Kidney (tissue), 14 donors: ENCODE measurements around the gene ATCAY. TPM values are rescaled to one million over a fixed set of nuclear protein-coding genes. Genes with fewer than 3 reads are reported as not detected.

ENCODE experiments used
- DNase-seq, 5 donors: peaks; one replicate each; pipeline ENCODE4 v3.0.0-alpha.2; 2013 to 2020
- FAIRE-seq: peaks from 2 replicates; lab custom pipeline; 2012; peaks lifted over from hg19 to GRCh38; lab: Jason Lieb, UNC
- H3K27ac ChIP-seq, 2 donors: one replicate each; pipeline ENCODE4 v1.7.0; 2013; ENCODE audit warnings: low read depth in 2 of 2, low read length in 2 of 2, inconsistent platforms in 1 of 2
- H3K27me3 ChIP-seq: one replicate; pipeline ENCODE4 v1.7.1; 2013; ENCODE audit warnings: low read length, inconsistent platforms; ENCODE audit not compliant: control insufficient read depth, insufficient read depth
- H3K36me3 ChIP-seq, 3 donors: one replicate each; pipeline versions ENCODE4 v1.7.0 to v1.7.1; 2013; ENCODE audit warnings: low read length in 3 of 3, control low read depth in 1 of 3, inconsistent platforms in 1 of 3; ENCODE audit not compliant: insufficient read depth in 3 of 3, control insufficient read depth in 2 of 3
- H3K4me1 ChIP-seq, 3 donors: one replicate each; pipeline versions ENCODE4 v1.7.0 to v1.7.1; 2013; ENCODE audit warnings: low read length in 3 of 3, inconsistent platforms in 1 of 3, low read depth in 1 of 3; ENCODE audit not compliant: control insufficient read depth in 2 of 3, insufficient read depth in 2 of 3
- H3K4me3 ChIP-seq, 3 donors: one replicate each; pipeline versions ENCODE4 v1.7.0 to v1.8.1; 2013; ENCODE audit warnings: low read length in 3 of 3, control low read depth in 1 of 3, inconsistent platforms in 1 of 3
- H3K9ac ChIP-seq, 3 donors: one replicate each; pipeline versions ENCODE4 v1.7.0 to v1.7.1; 2013; ENCODE audit warnings: low read length in 3 of 3, control low read depth in 1 of 3, inconsistent platforms in 1 of 3
- H3K9me3 ChIP-seq, 3 donors: one replicate each; pipeline versions ENCODE4 v1.7.0 to v1.7.1; 2013; ENCODE audit warnings: low read length in 3 of 3, control low read depth in 1 of 3, inconsistent platforms in 1 of 3; ENCODE audit not compliant: control insufficient read depth in 2 of 3, insufficient read depth in 1 of 3
- intact Hi-C: fragments of 100-400 bp; cut with DNase I; formaldehyde crosslinking; loops from one replicate; pipeline ENCODE4 v1.11.1; 2022
- polyA plus RNA-seq: library from polyadenylated mRNA; stranded (reverse); fragments of 350-450 nt; fragmentation: Illumina TruSeq; extraction: RNeasy Lipid Tissue Mini Kit (QIAGEN cat#74804); gene quantifications from one replicate; pipeline ENCODE4 v1.2.3, GENCODE V29; 2014; ENCODE audit warnings: low read depth, low replicate concordance; ENCODE audit not compliant: insufficient read depth
- total RNA-seq: library from RNA; stranded (reverse); fragmentation: NEBNext Ultra II Directional; extraction: Animal tissue kit (Norgen Biotek cat#: 25700); gene quantifications from one replicate; pipeline ENCODE4 v1.2.1, GENCODE V29; 2021
- TF ChIP-seq, protein P1 (sequence below): IDR thresholded peaks from 3 replicates; pipeline ENCODE4 v1.5.1; 2012; ENCODE audit warnings: mild to moderate bottlenecking, moderate library complexity, borderline replicate concordance; ENCODE audit not compliant: insufficient read depth; ENCODE audit errors: extremely low read depth
- donor health status: control.
- donor health status: control.
- donor health status: control.
- donor health status: control.
- donor health status: control.
- donor health status: DM: yes; HTN: yes; CAD: no.
- donor health status: Normal renal cell carcinoma (clear cell type).

Gene ATCAY
- total and polyA plus RNA-seq, 2 donors from 2014 or later = 0.16 TPM; not detected in 1

DNA sequence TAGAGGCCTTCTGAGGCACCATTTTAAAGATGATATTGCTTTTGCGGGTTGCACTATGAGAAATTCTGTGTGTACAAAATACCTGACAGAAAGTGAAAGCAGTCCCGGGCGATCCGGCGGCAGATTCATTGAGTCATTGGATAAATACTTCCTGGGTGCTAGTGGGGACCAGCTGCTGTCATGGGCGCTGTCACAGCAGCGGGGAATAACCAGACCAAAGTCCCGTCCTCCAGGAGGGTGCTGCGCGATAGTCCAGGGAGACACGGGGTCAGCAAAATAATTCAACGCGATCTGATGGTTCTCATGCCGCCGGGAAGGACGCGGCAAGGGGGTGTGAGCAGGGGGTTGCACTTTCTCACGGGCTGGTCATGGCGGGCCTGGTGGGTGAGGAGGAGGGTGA is 25.2 kb upstream of the ATCAY start:
- Histone ChIP-seq H3K4me1 (no peaks in the 10 kb centered on the region), H3K27me3 (no peaks in the 10 kb centered on the region), H3K27ac (no peak overlapping the region), H3K9me3 (peaks cover 0 to 11% (median 0%) of the 10 kb centered on the region in 3 donors), H3K4me3 (no peak overlapping the region), H3K36me3 (no peaks in the 10 kb centered on the region), H3K9ac (no peak overlapping the region)
- intact Hi-C loops = no loop called here
- FAIRE-seq (no peak), DNase-seq (peak in 1 of 5 donors; percentile 18)
- TF ChIP-seq, protein P1, sequence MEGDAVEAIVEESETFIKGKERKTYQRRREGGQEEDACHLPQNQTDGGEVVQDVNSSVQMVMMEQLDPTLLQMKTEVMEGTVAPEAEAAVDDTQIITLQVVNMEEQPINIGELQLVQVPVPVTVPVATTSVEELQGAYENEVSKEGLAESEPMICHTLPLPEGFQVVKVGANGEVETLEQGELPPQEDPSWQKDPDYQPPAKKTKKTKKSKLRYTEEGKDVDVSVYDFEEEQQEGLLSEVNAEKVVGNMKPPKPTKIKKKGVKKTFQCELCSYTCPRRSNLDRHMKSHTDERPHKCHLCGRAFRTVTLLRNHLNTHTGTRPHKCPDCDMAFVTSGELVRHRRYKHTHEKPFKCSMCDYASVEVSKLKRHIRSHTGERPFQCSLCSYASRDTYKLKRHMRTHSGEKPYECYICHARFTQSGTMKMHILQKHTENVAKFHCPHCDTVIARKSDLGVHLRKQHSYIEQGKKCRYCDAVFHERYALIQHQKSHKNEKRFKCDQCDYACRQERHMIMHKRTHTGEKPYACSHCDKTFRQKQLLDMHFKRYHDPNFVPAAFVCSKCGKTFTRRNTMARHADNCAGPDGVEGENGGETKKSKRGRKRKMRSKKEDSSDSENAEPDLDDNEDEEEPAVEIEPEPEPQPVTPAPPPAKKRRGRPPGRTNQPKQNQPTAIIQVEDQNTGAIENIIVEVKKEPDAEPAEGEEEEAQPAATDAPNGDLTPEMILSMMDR = no peak

DNA sequence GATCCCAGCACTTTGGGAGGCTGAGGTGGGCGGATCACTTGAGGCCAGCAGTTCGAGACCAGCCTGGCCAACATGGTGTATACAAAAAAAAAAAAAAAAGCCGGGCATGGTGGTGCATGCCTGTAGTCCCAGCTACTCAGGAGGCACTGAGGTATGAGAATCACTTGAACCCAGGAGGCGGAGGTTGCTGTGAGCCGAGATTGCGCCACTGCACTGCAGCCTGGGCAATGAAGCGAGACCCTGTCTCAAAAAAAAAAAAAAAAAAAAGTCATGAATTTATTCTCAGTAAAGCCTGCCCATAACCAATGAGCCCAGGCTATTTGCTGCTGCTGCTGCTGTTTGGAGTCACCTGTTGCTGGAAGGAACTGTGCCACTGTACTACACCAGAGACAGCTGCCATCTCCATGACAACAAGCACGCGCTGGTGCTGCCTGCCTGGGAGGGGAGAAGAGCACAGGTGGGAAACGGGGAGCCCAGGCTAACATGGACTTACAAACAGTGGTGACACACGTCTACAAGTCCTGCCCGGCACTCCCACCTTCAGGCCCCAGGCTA is 23.0 kb upstream of the ATCAY start:
- Histone ChIP-seq H3K9ac (no peak overlapping the region), H3K27me3 (no peaks in the 10 kb centered on the region), H3K27ac (no peak overlapping the region), H3K4me3 (no peak overlapping the region), H3K36me3 (no peaks in the 10 kb centered on the region), H3K9me3 (peaks cover 0 to 3% (median 0%) of the 10 kb centered on the region in 3 donors), H3K4me1 (no peaks in the 10 kb centered on the region)
- peak in 4 of 5 donors; percentile 29 to 52 (median 47) for DNase-seq
- FAIRE-seq = no peak
- intact Hi-C loops = no loop called here
- TF ChIP-seq, protein P1 = no peak

GRCh38 chr19:3860499-3860898 is 20.0 kb upstream of the ATCAY start:
- no peak overlapping the region for H3K4me3 ChIP-seq
- intact Hi-C loops = no loop called here
- TF ChIP-seq, protein P1 = no peak
- H3K27ac ChIP-seq = no peak overlapping the region
- H3K4me1 ChIP-seq = no peaks in the 10 kb centered on the region
- DNase-seq = peak in 1 of 5 donors; percentile 28
- no peaks in the 10 kb centered on the region for H3K9me3 ChIP-seq
- FAIRE-seq = no peak
- no peaks in the 10 kb centered on the region for H3K27me3 ChIP-seq
- H3K9ac ChIP-seq = no peak overlapping the region
- no peaks in the 10 kb centered on the region for H3K36me3 ChIP-seq
